Tibial nerve (tissue), 4 donors: ENCODE data around the gene AQP3. TPM values are rescaled to one million over a fixed set of nuclear protein-coding genes. Genes with fewer than 3 reads are reported as not detected.

ENCODE experiments used
- DNase-seq, 2 donors: peaks; one replicate each; pipeline ENCODE4 v3.0.0-alpha.2; 2019; ENCODE audit warnings: low spot score in 2 of 2
- H3K27ac ChIP-seq, 4 donors: fragments of 200-600 bp; sonication (generic) in 3 of 4; one replicate each; pipeline ENCODE4 v1.5.1; 2017 to 2019; ENCODE audit warnings: mild to moderate bottlenecking in 1 of 4
- H3K27me3 ChIP-seq, 2 donors: fragments of 200-600 bp; sonication (generic) in 1 of 2; one replicate each; pipeline versions ENCODE4 v1.5.1 to v1.6.0; 2017 to 2019
- H3K36me3 ChIP-seq, 3 donors: fragments of 200-600 bp; sonication (generic); one replicate each; pipeline ENCODE4 v1.5.1; 2018 to 2019
- H3K4me1 ChIP-seq, 4 donors: fragments of 200-600 bp; sonication (generic) in 3 of 4; one replicate each; pipeline ENCODE4 v1.5.1; 2017 to 2019
- H3K4me3 ChIP-seq, 4 donors: fragments of 200-600 bp; sonication (generic) in 3 of 4; one replicate each; pipeline ENCODE4 v1.5.1; 2017 to 2019; ENCODE audit warnings: mild to moderate bottlenecking in 1 of 4, moderate library complexity in 1 of 4
- H3K9me3 ChIP-seq, 4 donors: fragments of 200-600 bp; sonication (generic) in 3 of 4; one replicate each; pipeline ENCODE4 v1.5.1; 2017 to 2019
- EP300 ChIP-seq, 2 donors: sonication (generic); formaldehyde crosslinking; IDR thresholded peaks; one replicate each; pipeline ENCODE4 v1.6.1; 2017; ENCODE audit warnings: antibody characterized with exemption in 2 of 2, mild to moderate bottlenecking in 1 of 2
- POLR2A ChIP-seq, 2 donors: fragments of 450-650 bp; IDR thresholded peaks; one replicate each; pipeline ENCODE4 v1.6.1; 2017; ENCODE audit warnings: antibody characterized with exemption in 2 of 2, mild to moderate bottlenecking in 2 of 2, moderate library complexity in 2 of 2
- WGBS, 2 donors: methylation state at CpG; one replicate each; pipeline ENCODE4 v1.1.5; 2018; 5-methylcytosine and 5-hydroxymethylcytosine counted together
- total RNA-seq, 4 donors: library from RNA; depleted of rRNA; stranded (reverse); fragments of >200 nt; gene quantifications; one replicate each; pipeline ENCODE4 v1.1.0, GENCODE V29; 2016
- TF ChIP-seq, protein P1 (sequence below), 5 experiments: fragments of 200-600 bp in 3 of 5; fragments of 450-650 bp in 2 of 5; sonication (generic) in 3 of 5; IDR thresholded peaks; one replicate each; pipeline ENCODE4 v1.5.1; 2016 to 2019; ENCODE audit warnings: antibody characterized with exemption in 5 of 5, mild to moderate bottlenecking in 3 of 5, moderate library complexity in 2 of 5

The AQP3 gene
- total RNA-seq, 4 donors from 2014 or later: 41.1 to 200 (median 96.8) TPM

DNA sequence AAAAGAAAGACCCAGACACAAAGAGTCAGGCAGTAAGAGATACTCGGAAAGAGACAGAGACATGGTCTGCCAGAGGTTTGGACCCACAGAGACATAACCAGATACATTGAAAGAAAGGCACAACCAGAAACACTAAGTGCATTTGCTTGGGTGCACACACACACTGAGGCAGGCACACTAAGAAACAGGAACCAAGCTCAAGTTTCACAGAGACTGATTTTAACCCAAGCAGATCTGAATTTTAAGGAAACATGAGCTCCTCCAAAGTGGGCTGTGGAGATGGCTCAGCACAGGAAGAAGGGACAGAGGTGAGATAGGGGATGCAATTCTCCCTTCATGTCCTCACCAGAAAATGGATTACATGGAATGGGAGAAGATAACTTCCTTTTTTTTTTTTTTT, 9.5 kb downstream of the AQP3 start:
- TF ChIP-seq, protein P1, sequence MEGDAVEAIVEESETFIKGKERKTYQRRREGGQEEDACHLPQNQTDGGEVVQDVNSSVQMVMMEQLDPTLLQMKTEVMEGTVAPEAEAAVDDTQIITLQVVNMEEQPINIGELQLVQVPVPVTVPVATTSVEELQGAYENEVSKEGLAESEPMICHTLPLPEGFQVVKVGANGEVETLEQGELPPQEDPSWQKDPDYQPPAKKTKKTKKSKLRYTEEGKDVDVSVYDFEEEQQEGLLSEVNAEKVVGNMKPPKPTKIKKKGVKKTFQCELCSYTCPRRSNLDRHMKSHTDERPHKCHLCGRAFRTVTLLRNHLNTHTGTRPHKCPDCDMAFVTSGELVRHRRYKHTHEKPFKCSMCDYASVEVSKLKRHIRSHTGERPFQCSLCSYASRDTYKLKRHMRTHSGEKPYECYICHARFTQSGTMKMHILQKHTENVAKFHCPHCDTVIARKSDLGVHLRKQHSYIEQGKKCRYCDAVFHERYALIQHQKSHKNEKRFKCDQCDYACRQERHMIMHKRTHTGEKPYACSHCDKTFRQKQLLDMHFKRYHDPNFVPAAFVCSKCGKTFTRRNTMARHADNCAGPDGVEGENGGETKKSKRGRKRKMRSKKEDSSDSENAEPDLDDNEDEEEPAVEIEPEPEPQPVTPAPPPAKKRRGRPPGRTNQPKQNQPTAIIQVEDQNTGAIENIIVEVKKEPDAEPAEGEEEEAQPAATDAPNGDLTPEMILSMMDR (IDR thresholded peaks at IDR 0.05): no peak
- no peak for TF ChIP-seq EP300 (IDR thresholded peaks at IDR 0.05)
- no peak for TF ChIP-seq POLR2A (IDR thresholded peaks at IDR 0.05)
- 79 to 94% methylated on average over 1 of the region's 1 CpG for WGBS, 2 donors
- H3K4me1 ChIP-seq: peaks cover 0 to 14% (median 0%) of the 10 kb centered on the region in 4 donors
- no peak for DNase-seq
- H3K9me3 ChIP-seq: no peaks in the 10 kb centered on the region
- H3K4me3 ChIP-seq: no peak overlapping the region
- H3K36me3 ChIP-seq: peaks cover 0 to 7% (median 0%) of the 10 kb centered on the region in 3 donors
- H3K27ac ChIP-seq: no peak overlapping the region
- no peaks in the 10 kb centered on the region for H3K27me3 ChIP-seq

DNA sequence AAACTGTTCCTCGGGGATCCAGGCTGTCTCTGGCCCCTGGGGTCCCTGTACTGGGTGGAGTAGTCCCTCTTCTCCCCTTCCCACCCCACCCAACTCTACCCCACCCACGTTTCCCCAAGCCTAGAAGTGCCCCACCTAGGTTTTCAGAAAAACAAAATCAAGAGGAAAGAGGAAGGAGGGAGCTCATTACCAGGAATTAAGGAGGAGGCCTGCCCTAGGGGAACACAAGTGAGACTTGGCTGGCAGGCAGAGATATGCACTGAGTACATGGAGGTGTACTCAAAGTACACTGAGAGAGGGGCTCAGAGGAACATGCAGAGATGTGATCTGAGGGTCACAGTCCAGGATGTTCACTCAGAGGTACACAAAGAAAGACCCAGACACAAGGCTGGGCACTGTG, 10.2 kb downstream of the AQP3 start:
- H3K27ac ChIP-seq: peak overlapping the region in 1 of 4 donors; percentile 0
- DNase-seq: no peak
- H3K9me3 ChIP-seq: no peaks in the 10 kb centered on the region
- H3K4me3 ChIP-seq: no peak overlapping the region
- no peak for TF ChIP-seq EP300 (IDR thresholded peaks at IDR 0.05)
- TF ChIP-seq POLR2A (IDR thresholded peaks at IDR 0.05): no peak
- TF ChIP-seq, protein P1 (IDR thresholded peaks at IDR 0.05): no peak
- peaks cover 0 to under 1% (median 0%) of the 10 kb centered on the region in 3 donors for H3K36me3 ChIP-seq
- H3K4me1 ChIP-seq: peaks cover 0 to 14% (median 0%) of the 10 kb centered on the region in 4 donors
- 38 to 42% methylated on average over 2 of the region's 2 CpGs for WGBS, 2 donors
- H3K27me3 ChIP-seq: no peaks in the 10 kb centered on the region

DNA sequence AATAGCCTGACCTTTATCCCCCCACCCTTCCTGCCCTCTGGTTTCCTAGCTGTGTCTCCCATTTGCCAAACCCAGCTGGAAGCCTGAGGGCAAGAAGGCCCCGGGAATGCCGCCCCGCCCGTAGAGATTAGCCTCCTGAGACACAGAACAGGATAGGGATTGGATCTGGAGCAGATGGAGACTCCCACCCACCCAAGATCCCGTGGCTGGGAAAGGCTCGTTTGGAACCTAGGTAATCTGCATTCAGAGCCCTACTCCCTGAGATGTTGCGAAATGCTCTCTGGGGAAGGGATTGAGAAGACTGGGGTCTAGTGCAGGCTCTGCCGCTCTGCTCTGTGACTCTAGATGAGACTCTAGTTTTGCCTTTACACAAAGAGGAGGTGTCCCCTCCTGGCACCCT, 10.9 kb downstream of the AQP3 start:
- no peak for DNase-seq
- TF ChIP-seq EP300 (IDR thresholded peaks at IDR 0.05) (no peak), POLR2A (IDR thresholded peaks at IDR 0.05) (no peak)
- TF ChIP-seq, protein P1 (IDR thresholded peaks at IDR 0.05): no peak
- Histone ChIP-seq H3K4me1 (peaks cover 0 to 14% (median 0%) of the 10 kb centered on the region in 4 donors), H3K27ac (peak overlapping the region in 1 of 4 donors; percentile 0), H3K9me3 (no peaks in the 10 kb centered on the region), H3K4me3 (no peak overlapping the region), H3K27me3 (no peaks in the 10 kb centered on the region), H3K36me3 (no peaks in the 10 kb centered on the region)
- 47 to 54% methylated on average over 8 of the region's 8 CpGs for WGBS, 2 donors

DNA sequence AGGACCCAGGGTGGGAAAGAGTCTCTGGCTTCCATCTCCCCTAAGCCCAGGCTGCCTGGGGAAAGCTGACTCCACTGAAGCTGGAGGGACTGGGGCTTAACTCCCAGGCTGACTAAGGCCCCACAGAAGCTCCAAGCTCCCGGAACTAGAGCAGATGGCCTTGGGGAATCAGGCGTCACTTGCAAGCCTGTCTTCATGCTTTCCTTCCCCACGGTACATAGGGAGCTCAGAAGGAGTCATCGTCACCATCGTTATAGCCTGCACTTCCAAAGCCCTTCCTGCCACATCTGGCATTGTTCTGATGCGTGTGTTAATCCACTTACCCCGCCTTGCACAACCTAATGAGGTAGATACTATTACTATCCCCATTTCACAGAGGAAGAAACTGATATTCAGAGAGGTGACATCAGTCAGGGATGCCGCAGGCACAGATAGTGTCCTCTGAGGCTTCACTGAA, 11.5 kb downstream of the AQP3 start:
- Histone ChIP-seq H3K27me3 (no peaks in the 10 kb centered on the region), H3K4me1 (peaks cover 0 to 14% (median 0%) of the 10 kb centered on the region in 4 donors), H3K27ac (no peak overlapping the region), H3K4me3 (no peak overlapping the region), H3K36me3 (no peaks in the 10 kb centered on the region), H3K9me3 (no peaks in the 10 kb centered on the region)
- 69 to 78% methylated on average over 8 of the region's 8 CpGs for WGBS, 2 donors
- TF ChIP-seq POLR2A (IDR thresholded peaks at IDR 0.05): no peak
- TF ChIP-seq EP300 (IDR thresholded peaks at IDR 0.05): no peak
- TF ChIP-seq, protein P1 (IDR thresholded peaks at IDR 0.05): no peak
- no peak for DNase-seq

DNA sequence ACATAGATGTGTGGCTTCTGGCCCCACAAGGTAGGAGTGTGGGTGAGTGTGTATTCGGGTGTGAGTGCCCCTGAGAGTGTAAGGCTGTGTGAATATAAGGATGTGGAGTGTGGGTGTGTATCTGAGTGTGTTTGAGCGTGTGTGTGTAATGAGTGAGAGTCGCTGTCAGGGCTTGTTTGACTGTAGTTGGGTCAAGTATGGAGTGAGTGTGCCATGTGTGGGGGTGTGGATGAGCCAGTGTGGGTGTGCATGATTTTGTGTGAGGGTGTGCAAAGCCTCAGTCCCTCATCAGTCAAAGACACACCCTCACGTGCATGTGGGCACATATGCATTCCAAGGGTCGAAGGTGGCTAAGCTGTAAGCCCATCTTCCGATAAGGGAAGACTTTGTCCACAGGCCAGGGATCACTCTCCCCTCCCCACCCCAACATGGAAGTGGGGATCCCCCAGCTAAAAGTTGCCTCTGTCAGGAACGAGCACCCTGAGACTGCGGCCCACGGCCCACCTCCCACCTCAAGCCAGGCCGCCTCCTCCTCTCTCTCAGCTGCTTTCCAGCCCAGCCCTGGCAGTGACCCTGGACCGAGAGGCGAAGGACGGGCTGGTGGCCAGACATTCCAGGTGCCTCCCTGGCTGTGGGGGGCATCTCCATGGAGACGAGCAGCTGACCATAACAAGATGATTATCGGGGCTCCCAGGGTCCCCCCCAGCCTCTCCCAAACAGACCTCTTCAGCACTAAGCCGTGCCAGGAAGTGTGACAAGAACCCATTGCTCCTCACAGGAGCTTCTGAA, 12.9 kb downstream of the AQP3 start:
- Histone ChIP-seq H3K9me3 (no peaks in the 10 kb centered on the region), H3K27ac (peak overlapping the region in 1 of 4 donors; percentile 9), H3K4me3 (no peak overlapping the region), H3K4me1 (peaks cover 0 to 8% (median 0%) of the 10 kb centered on the region in 4 donors), H3K27me3 (no peaks in the 10 kb centered on the region), H3K36me3 (no peaks in the 10 kb centered on the region)
- DNase-seq: no peak
- TF ChIP-seq EP300 (IDR thresholded peaks at IDR 0.05): no peak
- no peak for TF ChIP-seq POLR2A (IDR thresholded peaks at IDR 0.05)
- TF ChIP-seq, protein P1 (IDR thresholded peaks at IDR 0.05): no peak
- WGBS, 2 donors: 70 to 72% methylated on average over 13 to 15 of the region's 16 CpGs
